ENCODE results near the gene TCEA3. TPM values are rescaled to one million over a fixed set of nuclear protein-coding genes. Genes with fewer than 3 reads are reported as not detected.
"Not testable (repeated sequence)": the region's sequence is repeated elsewhere in the genome, so short reads cannot be mapped to it uniquely, and the experiment has no call there.

Gene TCEA3
- total RNA-seq, 2 experiments from 2014 or later, result 5.5 to 6.8 TPM

- Mint-ChIP-seq H3K4me1 (no peaks in the 10 kb centered on the region), H3K27me3 (no peaks in the 10 kb centered on the region), H3K9me3 (ENCODE audit: low read depth) (no peaks in the 10 kb centered on the region), H3K4me3 (no peak overlapping the region), H3K27ac (no peak overlapping the region), H3K36me3 (ENCODE audit: low read depth) (no peaks in the 10 kb centered on the region)
- intact Hi-C loops (cut with DNase I, micrococcal nuclease), result no loop called here
- ChIA-PET POLR2A (interaction anchor here (0.7 kb wide), 1 partner anchor 863 kb away, joined by 3 read pairs; no protein-coding TSS in a partner anchor), CTCF (interaction anchor here (1.8 to 4.3 kb wide), 2 partner anchors 14 to 206 kb away, joined by 4 to 26 read pairs; no protein-coding TSS in a partner anchor)
- DNase-seq (no peak), ATAC-seq (no peak)
Observed at GRCh38 chr1:23389837-23390321, 34.7 kb downstream of the TCEA3 start.

- no peak for ATAC-seq
- no peaks in the 10 kb centered on the region for H3K9me3 Mint-ChIP-seq (ENCODE audit: low read depth)
- CTCF ChIA-PET, result interaction anchor here (4.3 kb wide), 1 partner anchor 16 kb away, joined by 26 read pairs; no protein-coding TSS in a partner anchor
Observed at GRCh38 chr1:23387494-23387893, 37.1 kb downstream of the TCEA3 start.

GRCh38 chr1:23385119-23385621 lies 39.4 kb downstream of the TCEA3 start:
- Mint-ChIP-seq H3K4me1 (no peaks in the 10 kb centered on the region), H3K9me3 (ENCODE audit: low read depth) (no peaks in the 10 kb centered on the region), H3K4me3 (no peak overlapping the region), H3K27ac (no peak overlapping the region), H3K36me3 (ENCODE audit: low read depth) (no peaks in the 10 kb centered on the region), H3K27me3 (no peaks in the 10 kb centered on the region)
- CTCF ChIA-PET, result no interaction called here
- intact Hi-C loops (cut with DNase I, micrococcal nuclease), result no loop called here
- POLR2A ChIA-PET, result no interaction called here
- ATAC-seq, result no peak
- DNase-seq, result no peak

More at GRCh38 chr1:23387494-23387893, 37.1 kb downstream of the TCEA3 start:
- intact Hi-C loops (cut with DNase I, micrococcal nuclease), result no loop called here
- Mint-ChIP-seq H3K27me3 (no peaks in the 10 kb centered on the region), H3K4me3 (no peak overlapping the region), H3K36me3 (ENCODE audit: low read depth) (no peaks in the 10 kb centered on the region), H3K4me1 (no peaks in the 10 kb centered on the region), H3K27ac (no peak overlapping the region)
- DNase-seq, result no peak
- POLR2A ChIA-PET, result interaction anchor here (0.6 kb wide), 1 partner anchor 43 kb away, joined by 3 read pairs; no protein-coding TSS in a partner anchor

GRCh38 chr1:23384312-23385058 lies 40.1 kb downstream of the TCEA3 start:
- no peaks in the 10 kb centered on the region for H3K27me3 Mint-ChIP-seq
- no peaks in the 10 kb centered on the region for H3K36me3 Mint-ChIP-seq (ENCODE audit: low read depth)
- POLR2A ChIA-PET, result no interaction called here
- no peaks in the 10 kb centered on the region for H3K9me3 Mint-ChIP-seq (ENCODE audit: low read depth)
- H3K4me3 Mint-ChIP-seq, result no peak overlapping the region
- CTCF ChIA-PET, result no interaction called here
- intact Hi-C loops (cut with DNase I, micrococcal nuclease), result no loop called here
- no peak overlapping the region for H3K27ac Mint-ChIP-seq
- no peak for DNase-seq
- ATAC-seq, result no peak
- no peaks in the 10 kb centered on the region for H3K4me1 Mint-ChIP-seq

GRCh38 chr1:23383577-23384311 lies 40.8 kb downstream of the TCEA3 start:
- ChIA-PET CTCF (no interaction called here), POLR2A (no interaction called here)
- no peak overlapping the region for H3K4me3 Mint-ChIP-seq
- DNase-seq (no peak), ATAC-seq (no peak)
- no peaks in the 10 kb centered on the region for H3K4me1 Mint-ChIP-seq
- H3K27ac Mint-ChIP-seq, result no peak overlapping the region
- intact Hi-C loops (cut with DNase I, micrococcal nuclease), result no loop called here
- no peaks in the 10 kb centered on the region for H3K9me3 Mint-ChIP-seq (ENCODE audit: low read depth)
- no peaks in the 10 kb centered on the region for H3K27me3 Mint-ChIP-seq
- H3K36me3 Mint-ChIP-seq (ENCODE audit: low read depth), result no peaks in the 10 kb centered on the region

GRCh38 chr1:23381233-23381885 lies 43.2 kb downstream of the TCEA3 start:
- no peaks in the 10 kb centered on the region for H3K4me1 Mint-ChIP-seq
- POLR2A ChIA-PET, result interaction anchor here (0.6 kb wide), 2 partner anchors 217 to 503 kb away, joined by 3 to 5 read pairs; no protein-coding TSS in a partner anchor
- CTCF ChIA-PET, result interaction anchor here (0.5 to 0.9 kb wide), 2 partner anchors 23 to 318 kb away, joined by 3 read pairs; no protein-coding TSS in a partner anchor
- intact Hi-C loops (cut with DNase I, micrococcal nuclease), result no loop called here
- no peak overlapping the region for H3K27ac Mint-ChIP-seq
- H3K36me3 Mint-ChIP-seq (ENCODE audit: low read depth), result no peaks in the 10 kb centered on the region
- no peaks in the 10 kb centered on the region for H3K27me3 Mint-ChIP-seq
- ATAC-seq (no peak), DNase-seq (no peak)
- no peak overlapping the region for H3K4me3 Mint-ChIP-seq
- H3K9me3 Mint-ChIP-seq (ENCODE audit: low read depth), result no peaks in the 10 kb centered on the region

GRCh38 chr1:23380719-23381118 lies 43.8 kb downstream of the TCEA3 start:
- Mint-ChIP-seq H3K4me1 (no peaks in the 10 kb centered on the region), H3K27me3 (no peaks in the 10 kb centered on the region), H3K4me3 (no peak overlapping the region), H3K36me3 (ENCODE audit: low read depth) (no peaks in the 10 kb centered on the region), H3K9me3 (ENCODE audit: low read depth) (no peaks in the 10 kb centered on the region), H3K27ac (no peak overlapping the region)
- intact Hi-C loops (cut with DNase I, micrococcal nuclease), result no loop called here
- ATAC-seq (no peak), DNase-seq (no peak)
- ChIA-PET CTCF (interaction anchor here (0.7 kb wide), 1 partner anchor 8 kb away, joined by 3 read pairs; no protein-coding TSS in a partner anchor), POLR2A (no interaction called here)

GRCh38 chr1:23380236-23380635 lies 44.3 kb downstream of the TCEA3 start:
- DNase-seq; H3K36me3 Mint-ChIP-seq (ENCODE audit: low read depth); intact Hi-C loops (cut with DNase I, micrococcal nuclease); H3K27ac Mint-ChIP-seq; ATAC-seq; H3K4me3 Mint-ChIP-seq; H3K27me3 Mint-ChIP-seq; H3K4me1 Mint-ChIP-seq; POLR2A ChIA-PET; H3K9me3 Mint-ChIP-seq (ENCODE audit: low read depth): not testable (repeated sequence)
- CTCF ChIA-PET, result interaction anchor here (0.7 kb wide), 1 partner anchor 9 kb away, joined by 3 read pairs; no protein-coding TSS in a partner anchor

GRCh38 chr1:23376890-23377811 lies 47.4 kb downstream of the TCEA3 start:
- intact Hi-C loops (cut with DNase I, micrococcal nuclease), result no loop called here
- DNase-seq, result no peak
- ATAC-seq, result no peak
- H3K9me3 Mint-ChIP-seq (ENCODE audit: low read depth), result no peaks in the 10 kb centered on the region
- H3K4me1 Mint-ChIP-seq, result no peaks in the 10 kb centered on the region
- no peaks in the 10 kb centered on the region for H3K27me3 Mint-ChIP-seq
- H3K36me3 Mint-ChIP-seq (ENCODE audit: low read depth), result no peaks in the 10 kb centered on the region
- POLR2A ChIA-PET, result no interaction called here
- CTCF ChIA-PET, result interaction anchor here (0.6 kb wide), 1 partner anchor 69 kb away, joined by 4 read pairs; no protein-coding TSS in a partner anchor
- no peak overlapping the region for H3K27ac Mint-ChIP-seq
- no peak overlapping the region for H3K4me3 Mint-ChIP-seq

GRCh38 chr1:23374079-23374735 lies 50.3 kb downstream of the TCEA3 start:
- H3K4me3 Mint-ChIP-seq; POLR2A ChIA-PET; H3K27ac Mint-ChIP-seq; H3K9me3 Mint-ChIP-seq (ENCODE audit: low read depth); H3K36me3 Mint-ChIP-seq (ENCODE audit: low read depth); DNase-seq; H3K27me3 Mint-ChIP-seq; intact Hi-C loops (cut with DNase I, micrococcal nuclease); ATAC-seq: not testable (repeated sequence)
- H3K4me1 Mint-ChIP-seq, result peaks cover 11% of the 10 kb centered on the region
- CTCF ChIA-PET, result interaction anchor here (0.6 kb wide), 3 partner anchors 33 to 123 kb away, joined by 3 read pairs; no protein-coding TSS in a partner anchor
